Sigmoid colon (tissue), 3 donors: Measurements from ENCODE around the gene LIPT1.
"Not testable (repeated sequence)": the region's sequence is repeated elsewhere in the genome, so short reads cannot be mapped to it uniquely, and the experiment has no call there.

Experiments
- CTCF ChIP-seq, 4 experiments: fragments of 450-650 bp in 3 of 4; fragments of 200-600 bp in 1 of 4; IDR thresholded peaks; one replicate each; pipeline ENCODE4 v1.5.1; 2016 to 2019; ENCODE audit warnings: antibody characterized with exemption in 4 of 4, mild to moderate bottlenecking in 3 of 4, moderate library complexity in 2 of 4
- POLR2A ChIP-seq, 2 donors: fragments of 450-650 bp; IDR thresholded peaks; one replicate each; pipeline ENCODE4 v1.6.1; 2016; ENCODE audit warnings: antibody characterized with exemption in 2 of 2, mild to moderate bottlenecking in 2 of 2, moderate library complexity in 2 of 2

DNA sequence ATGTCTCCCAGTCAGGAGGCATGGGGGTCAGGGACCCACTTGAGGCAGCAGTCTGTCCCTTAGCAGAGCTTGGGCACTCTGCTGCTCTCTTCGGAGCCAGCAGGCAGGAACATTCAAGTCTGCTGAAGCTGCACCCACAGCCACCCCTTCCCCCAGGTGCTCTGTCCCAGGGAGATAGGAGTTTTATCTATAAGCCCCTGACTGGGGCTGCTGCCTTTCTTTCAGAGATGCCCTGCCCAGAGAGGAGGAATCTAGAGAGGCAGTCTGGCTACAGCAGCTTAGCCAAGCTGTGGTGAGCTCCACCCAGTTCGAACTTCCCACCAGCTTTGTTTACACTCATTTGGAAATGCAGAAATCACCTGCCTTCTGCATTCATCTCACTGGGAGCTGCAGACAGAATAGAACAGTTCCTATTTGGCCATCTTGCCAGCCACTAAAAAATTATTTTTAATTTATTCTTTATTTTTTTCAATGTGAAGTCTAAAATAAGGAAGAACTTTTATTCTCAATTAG, 19.7 kb upstream of the LIPT1 start:
- TF ChIP-seq CTCF, POLR2A (IDR thresholded peaks at IDR 0.05): not testable (repeated sequence)
